Epithelial cell of esophagus (primary cell): ENCODE measurements around the gene LBR.

Experiments used
- DNase-seq: peaks from one replicate; pipeline ENCODE4 v3.0.0; 2010; ENCODE audit warnings: low read depth
- H3K4me3 ChIP-seq: 2 replicates; pipeline ENCODE4 v1.5.1; 2011; ENCODE audit warnings: mild to moderate bottlenecking, low read length, control low read depth
- TF ChIP-seq, protein P1 (sequence below): IDR thresholded peaks from 2 replicates; pipeline ENCODE4 v1.5.1; 2011; ENCODE audit warnings: low read depth, mild to moderate bottlenecking, low read length, control low read depth, inconsistent platforms; ENCODE audit not compliant: insufficient read depth; ENCODE audit errors: missing control alignments

LBR gene

DNA sequence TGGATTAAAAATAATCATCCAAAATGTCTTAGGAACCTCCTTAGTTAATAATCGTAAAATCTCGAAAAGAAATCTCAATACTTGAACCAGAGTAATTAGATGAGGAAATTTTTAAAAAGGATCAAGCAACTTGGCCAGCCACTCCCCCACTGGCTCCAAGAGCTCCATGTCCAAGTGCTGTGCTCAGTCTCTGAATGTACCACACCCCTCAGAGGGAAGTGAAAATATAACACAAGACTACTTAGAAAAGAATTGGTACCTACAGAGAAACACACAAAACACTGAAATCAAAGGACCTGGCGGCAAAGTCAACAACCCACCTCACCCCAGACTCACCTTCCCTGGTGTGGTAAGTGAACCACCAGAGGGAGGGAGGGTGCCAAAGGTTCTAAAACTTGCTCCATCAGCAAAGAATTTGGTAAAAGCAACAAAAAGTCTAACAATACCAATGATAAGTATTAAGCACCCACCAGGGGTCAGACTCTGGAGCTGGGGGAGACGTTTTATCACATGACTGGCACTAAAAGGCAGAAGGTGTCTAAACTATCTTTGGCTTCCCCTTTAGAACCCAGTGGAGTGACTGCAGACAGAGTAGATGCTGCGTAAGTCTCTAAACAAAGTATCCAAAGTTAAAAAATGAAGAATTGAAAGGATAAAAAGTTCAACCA is 14.0 kb downstream of the LBR start:
- TF ChIP-seq, protein P1, sequence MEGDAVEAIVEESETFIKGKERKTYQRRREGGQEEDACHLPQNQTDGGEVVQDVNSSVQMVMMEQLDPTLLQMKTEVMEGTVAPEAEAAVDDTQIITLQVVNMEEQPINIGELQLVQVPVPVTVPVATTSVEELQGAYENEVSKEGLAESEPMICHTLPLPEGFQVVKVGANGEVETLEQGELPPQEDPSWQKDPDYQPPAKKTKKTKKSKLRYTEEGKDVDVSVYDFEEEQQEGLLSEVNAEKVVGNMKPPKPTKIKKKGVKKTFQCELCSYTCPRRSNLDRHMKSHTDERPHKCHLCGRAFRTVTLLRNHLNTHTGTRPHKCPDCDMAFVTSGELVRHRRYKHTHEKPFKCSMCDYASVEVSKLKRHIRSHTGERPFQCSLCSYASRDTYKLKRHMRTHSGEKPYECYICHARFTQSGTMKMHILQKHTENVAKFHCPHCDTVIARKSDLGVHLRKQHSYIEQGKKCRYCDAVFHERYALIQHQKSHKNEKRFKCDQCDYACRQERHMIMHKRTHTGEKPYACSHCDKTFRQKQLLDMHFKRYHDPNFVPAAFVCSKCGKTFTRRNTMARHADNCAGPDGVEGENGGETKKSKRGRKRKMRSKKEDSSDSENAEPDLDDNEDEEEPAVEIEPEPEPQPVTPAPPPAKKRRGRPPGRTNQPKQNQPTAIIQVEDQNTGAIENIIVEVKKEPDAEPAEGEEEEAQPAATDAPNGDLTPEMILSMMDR, result no peak
- H3K4me3 ChIP-seq, result no peak overlapping the region
- no peak for DNase-seq

DNA sequence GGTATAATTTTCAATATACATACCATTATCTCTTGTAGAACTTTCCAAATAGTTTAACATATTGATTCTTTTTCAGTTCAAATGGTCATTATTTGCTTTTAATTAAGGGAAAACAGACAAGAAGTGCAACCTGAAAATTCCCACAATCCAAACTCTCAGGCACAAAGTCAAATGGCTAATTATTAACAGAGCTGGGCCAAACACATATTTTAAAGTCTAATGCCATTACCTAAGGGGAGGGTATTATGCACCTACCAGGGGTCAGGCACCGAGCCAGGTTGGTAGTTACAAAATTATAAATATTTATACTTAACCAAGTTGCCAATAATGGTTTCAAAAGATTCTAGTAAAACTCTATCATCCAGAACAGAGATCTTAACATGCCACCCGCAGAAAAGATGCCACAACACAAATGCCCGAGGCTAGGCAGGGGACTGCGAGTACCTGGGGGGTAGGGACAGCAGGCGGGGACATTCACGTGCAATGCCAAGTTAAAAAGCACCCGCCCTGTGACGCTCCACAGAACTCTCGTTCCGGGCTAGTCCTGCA is 15.0 kb downstream of the LBR start:
- no peak for DNase-seq
- TF ChIP-seq, protein P1, result no peak

DNA sequence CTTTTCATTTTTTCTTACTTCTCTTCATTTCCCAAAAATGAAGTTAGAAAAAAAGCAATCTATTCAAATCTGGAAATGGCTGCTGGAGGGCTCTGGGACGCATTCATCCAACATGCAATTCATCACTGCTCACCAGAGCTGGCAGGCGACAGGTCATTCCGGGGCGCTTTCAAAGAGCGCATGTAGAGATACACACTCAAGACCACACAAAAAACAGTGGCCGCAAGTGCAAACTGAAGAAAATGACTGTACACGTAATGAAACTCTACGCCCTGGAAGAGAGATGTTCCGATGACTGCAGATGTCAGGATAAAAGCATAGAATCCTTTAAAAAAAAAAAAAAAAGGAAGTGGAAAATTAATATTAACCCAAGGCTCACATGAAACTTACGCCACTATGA is 15.5 kb downstream of the LBR start:
- no peak overlapping the region for H3K4me3 ChIP-seq
- TF ChIP-seq, protein P1, result no peak
- no peak for DNase-seq

More for the DNA sequence above, 15.0 kb downstream of the LBR start:
- no peak overlapping the region for H3K4me3 ChIP-seq

DNA sequence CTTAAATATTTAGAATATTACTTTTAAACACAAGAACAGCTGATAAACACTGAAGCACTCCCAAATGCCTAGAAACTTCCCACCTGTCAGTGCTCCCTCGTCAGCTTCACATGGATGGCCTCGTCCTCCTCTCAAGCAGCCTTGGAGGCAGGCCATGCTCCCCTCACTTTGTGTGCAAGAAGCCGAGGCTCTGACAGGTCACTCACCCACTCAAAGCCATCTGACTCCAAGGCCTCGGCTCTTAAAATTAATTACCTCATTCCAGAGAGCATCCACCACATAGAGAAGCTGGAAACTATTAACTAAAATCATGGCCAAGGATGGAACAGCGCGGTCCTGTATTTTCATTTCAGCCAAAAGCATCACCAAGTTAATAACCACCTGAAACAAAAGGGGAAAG is 17.8 kb downstream of the LBR start:
- DNase-seq, result no peak
- H3K4me3 ChIP-seq, result no peak overlapping the region

DNA sequence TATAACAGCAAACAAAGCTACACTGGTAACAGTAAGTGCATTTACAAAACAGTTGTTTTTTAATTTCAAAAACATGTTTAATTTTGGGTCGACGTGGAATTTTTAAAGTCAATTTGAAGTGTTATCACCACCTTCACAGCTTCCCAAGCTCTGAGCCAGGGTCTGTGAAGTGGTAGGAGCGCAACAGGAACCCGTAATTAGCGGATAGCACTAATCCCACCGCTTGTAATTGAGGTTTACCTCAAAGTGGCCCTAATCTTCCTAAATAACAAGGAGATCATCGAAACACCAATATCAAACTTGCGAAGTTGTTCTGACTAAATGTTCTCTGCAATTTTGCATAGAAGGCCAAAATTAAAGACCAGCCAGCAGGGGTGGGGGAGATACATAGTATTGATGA is 18.8 kb downstream of the LBR start:
- TF ChIP-seq, protein P1, result no peak
- H3K4me3 ChIP-seq, result no peak overlapping the region

More for the DNA sequence above, 17.8 kb downstream of the LBR start:
- TF ChIP-seq, protein P1, result no peak

DNA sequence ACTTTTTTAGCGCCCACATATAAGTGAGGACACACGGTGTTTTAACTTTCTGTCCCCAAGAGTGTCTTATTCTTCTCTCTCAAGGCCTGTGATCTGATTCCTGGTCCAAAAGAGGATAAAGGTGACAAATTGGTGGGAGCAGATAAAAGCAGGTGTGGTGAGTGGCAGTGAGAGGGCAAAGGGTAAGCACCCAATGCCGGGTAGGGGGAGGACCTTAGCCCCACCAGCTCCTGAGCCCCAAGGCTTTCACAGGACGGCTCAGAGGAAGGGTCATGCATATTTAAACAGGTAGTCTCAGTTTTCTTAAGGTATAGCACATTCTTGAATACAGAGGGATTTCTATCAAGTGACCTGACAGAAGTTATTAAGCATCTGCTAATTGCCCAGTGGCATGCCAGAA is 19.6 kb downstream of the LBR start:
- DNase-seq, result no peak
- TF ChIP-seq, protein P1, result no peak

More for the DNA sequence above, 18.8 kb downstream of the LBR start:
- no peak for DNase-seq

DNA sequence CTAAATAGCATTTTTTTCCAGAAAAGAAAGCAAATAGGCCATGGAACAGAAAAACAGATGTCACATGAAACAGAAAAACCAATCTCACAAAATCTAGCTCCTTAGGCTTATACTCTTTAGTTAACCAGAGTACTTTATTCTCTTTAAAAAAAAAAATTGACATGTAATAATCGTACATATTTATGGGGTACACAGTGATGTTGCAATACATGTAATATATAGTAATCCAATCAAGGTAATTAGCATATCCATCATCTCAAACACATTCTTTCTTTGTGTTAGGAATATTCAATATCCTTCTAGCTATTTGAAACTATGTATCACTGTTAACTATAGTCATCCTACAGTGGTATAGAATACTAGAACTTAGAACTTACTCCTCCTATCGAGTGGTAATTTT is 20.1 kb downstream of the LBR start:
- no peak for DNase-seq
- TF ChIP-seq, protein P1, result no peak
- no peak overlapping the region for H3K4me3 ChIP-seq

More for the DNA sequence above, 19.6 kb downstream of the LBR start:
- no peak overlapping the region for H3K4me3 ChIP-seq
